Ishikawa (cell line): ENCODE results near the gene ATP11C.

Experiments
- CEBPB ChIP-seq: IDR thresholded peaks from 2 replicates; pipeline ENCODE4 v1.6.1; 2012
- CREB1 ChIP-seq: IDR thresholded peaks from 2 replicates; pipeline ENCODE4 v1.6.1; 2012; ENCODE audit warnings: low read depth
- EGR1 ChIP-seq: IDR thresholded peaks from 2 replicates; pipeline ENCODE4 v1.6.1; 2012
- EP300 ChIP-seq: IDR thresholded peaks from 2 replicates; pipeline ENCODE4 v1.6.1; 2012; ENCODE audit warnings: borderline replicate concordance
- FOXM1 ChIP-seq: IDR thresholded peaks from 2 replicates; pipeline ENCODE4 v1.6.1; 2012; ENCODE audit warnings: low read depth, borderline replicate concordance
- MAX ChIP-seq: IDR thresholded peaks from 2 replicates; pipeline ENCODE4 v1.6.1; 2012
- NFIC ChIP-seq: IDR thresholded peaks from 2 replicates; pipeline ENCODE4 v1.6.1; 2012
- RAD21 ChIP-seq: IDR thresholded peaks from 2 replicates; pipeline ENCODE4 v1.6.1; 2012; ENCODE audit warnings: low read depth
- REST ChIP-seq: IDR thresholded peaks from 2 replicates; pipeline ENCODE4 v1.6.1; 2012; ENCODE audit warnings: low read depth, mild to moderate bottlenecking
- TAF1 ChIP-seq: IDR thresholded peaks from 2 replicates; pipeline ENCODE4 v1.6.1; 2012; ENCODE audit warnings: low read depth, mild to moderate bottlenecking
- TCF12 ChIP-seq: IDR thresholded peaks from 2 replicates; pipeline ENCODE4 v1.6.1; 2012; ENCODE audit warnings: low read depth
- TEAD4 ChIP-seq: IDR thresholded peaks from 2 replicates; pipeline ENCODE4 v1.6.1; 2012
- USF1 ChIP-seq: IDR thresholded peaks from 2 replicates; pipeline ENCODE4 v1.6.1; 2012
- YY1 ChIP-seq: IDR thresholded peaks from 2 replicates; pipeline ENCODE4 v1.6.1; 2012; ENCODE audit warnings: low read depth
- ZBTB7A ChIP-seq: IDR thresholded peaks from 2 replicates; pipeline ENCODE4 v1.6.1; 2012; ENCODE audit warnings: low read depth

Gene ATP11C

GRCh38 chrX:139929876-139930275 lies 3.0 kb downstream of the ATP11C start:
- no peak for TF ChIP-seq CREB1
- no peak for TF ChIP-seq EGR1
- no peak for TF ChIP-seq TAF1
- no peak for TF ChIP-seq TCF12
- no peak for TF ChIP-seq REST
- TF ChIP-seq TEAD4: no peak
- no peak for TF ChIP-seq RAD21
- TF ChIP-seq CEBPB: no peak
- no peak for TF ChIP-seq ZBTB7A
- TF ChIP-seq USF1: no peak

GRCh38 chrX:139924696-139925095 lies 8.2 kb downstream of the ATP11C start:
- TF ChIP-seq REST (no peak), EGR1 (no peak), EP300 (no peak), RAD21 (no peak), TEAD4 (no peak), TCF12 (no peak), MAX (no peak), ZBTB7A (no peak), TAF1 (no peak), FOXM1 (no peak), USF1 (no peak), NFIC (no peak), CEBPB (no peak), CREB1 (no peak), YY1 (no peak)

GRCh38 chrX:139924069-139924695 lies 8.7 kb downstream of the ATP11C start:
- no peak for TF ChIP-seq REST
- no peak for TF ChIP-seq USF1
- no peak for TF ChIP-seq CEBPB
- no peak for TF ChIP-seq TCF12

- TF ChIP-seq ZBTB7A: no peak
- no peak for TF ChIP-seq NFIC
- no peak for TF ChIP-seq REST
- TF ChIP-seq CREB1: no peak
These were observed 12.5 kb downstream of the ATP11C start for GRCh38 chrX:139920316-139920715.
